Lung microvascular endothelial cell (primary cell): ENCODE data around the gene ZNF160. TPM values are rescaled to one million over a fixed set of nuclear protein-coding genes. Genes with fewer than 3 reads are reported as not detected.
"Not testable (repeated sequence)": the region's sequence is repeated elsewhere in the genome, so short reads cannot be mapped to it uniquely, and the experiment has no call there.

Experiments
- DNase-seq, 2 donors: peaks; one replicate each; pipeline versions ENCODE4 v3.0.0 to v3.0.0-alpha.2; 2010; ENCODE audit warnings: low read depth in 2 of 2
- total RNA-seq: library from RNA; depleted of rRNA; stranded (reverse); fragments of >200 nt; gene quantifications from 2 replicates; pipeline ENCODE4 v1.2.1, GENCODE V29; 2014

Gene ZNF160
- 10.9 and 20.0 TPM in 2 replicates for total RNA-seq

- DNase-seq, result peak; percentile 94 to 96
Measured at GRCh38 chr19:53103234-53104203, at the start of gene ZNF160. ZNF160 (minus strand) TSS chr19:53103422; CDS start chr19:53086276, 17,146 bp downstream.

GRCh38 chr19:53147645-53148044, 44.4 kb upstream of the ZNF160 start:
- DNase-seq, result no peak

- no peak for DNase-seq
Measured at GRCh38 chr19:53140351-53140750, 37.1 kb upstream of the ZNF160 start.

- no peak for DNase-seq
Measured at GRCh38 chr19:53136432-53136831, 33.2 kb upstream of the ZNF160 start.

- peak; percentile 34 to 62 for DNase-seq
Measured at GRCh38 chr19:53132141-53132991, 29.1 kb upstream of the ZNF160 start, which contains the start of gene ZNF415. ZNF415 (minus strand) TSS chr19:53132910; CDS start chr19:53122676, 10,234 bp downstream.

- DNase-seq, result no peak
Measured at GRCh38 chr19:53131727-53132126, 28.5 kb upstream of the ZNF160 start.

- DNase-seq, result peak in 1 of 2 donors; percentile 36
Measured at GRCh38 chr19:53131085-53131590, 27.9 kb upstream of the ZNF160 start.

- peak in 1 of 2 donors; percentile 33 for DNase-seq
Measured at GRCh38 chr19:53130506-53130905, 27.3 kb upstream of the ZNF160 start.

GRCh38 chr19:53126733-53127526, 23.7 kb upstream of the ZNF160 start:
- DNase-seq, result not testable (repeated sequence)

GRCh38 chr19:53123400-53123799, 20.2 kb upstream of the ZNF160 start:
- DNase-seq, result no peak

- DNase-seq, result peak in 1 of 2 donors; percentile 53
Measured at GRCh38 chr19:53112286-53112685, 9.1 kb upstream of the ZNF160 start.

- no peak for DNase-seq
Measured at GRCh38 chr19:53109527-53109926, 6.3 kb upstream of the ZNF160 start.

- DNase-seq, result peak; percentile 45 to 54
Measured at GRCh38 chr19:53102756-53103233, 427 bp downstream of the ZNF160 start.

GRCh38 chr19:53102206-53102755, 941 bp downstream of the ZNF160 start:
- peak in 1 of 2 donors; percentile 8 for DNase-seq

- DNase-seq, result peak in 1 of 2 donors; percentile 17
Measured at GRCh38 chr19:53101518-53101917, 1.7 kb downstream of the ZNF160 start.

- DNase-seq, result not testable (repeated sequence)
Measured at GRCh38 chr19:53098570-53098969, 4.7 kb downstream of the ZNF160 start.

GRCh38 chr19:53096982-53097690, 6.1 kb downstream of the ZNF160 start:
- not testable (repeated sequence) for DNase-seq

- DNase-seq, result not testable (repeated sequence)
Measured at GRCh38 chr19:53096579-53096978, 6.6 kb downstream of the ZNF160 start.

- no peak for DNase-seq
Measured at GRCh38 chr19:53094754-53095575, 8.3 kb downstream of the ZNF160 start.
